Activated CD8-positive, alpha-beta memory T cell treated with anti-CD3 and anti-CD28 coated beads, Interleukin-2, amount 50 U/mL, for 24 hours (primary cell): ENCODE results near the gene TICAM1.
"Not testable (repeated sequence)": the region's sequence is repeated elsewhere in the genome, so short reads cannot be mapped to it uniquely, and the experiment has no call there.

Experiments used
- DNase-seq: peaks from one replicate; pipeline ENCODE4 v3.0.0-alpha.2; 2020; ENCODE audit errors: extremely low read depth

TICAM1 gene

GRCh38 chr19:4805140-4805539 is 26.4 kb downstream of the TICAM1 start:
- DNase-seq: not testable (repeated sequence)

- peak; percentile 37 for DNase-seq
These were observed 27.5 kb downstream of the TICAM1 start for GRCh38 chr19:4803736-4804695.

- DNase-seq: no peak
These were observed 28.8 kb downstream of the TICAM1 start for GRCh38 chr19:4802711-4803110.

- no peak for DNase-seq
These were observed 30.4 kb downstream of the TICAM1 start for GRCh38 chr19:4801085-4801619.

- DNase-seq: no peak
These were observed 30.9 kb downstream of the TICAM1 start for GRCh38 chr19:4800591-4801081.

GRCh38 chr19:4795400-4795799 is 36.1 kb downstream of the TICAM1 start:
- no peak for DNase-seq

- no peak for DNase-seq
These were observed 36.5 kb downstream of the TICAM1 start for GRCh38 chr19:4794971-4795370.

- DNase-seq: not testable (repeated sequence)
These were observed 38.2 kb downstream of the TICAM1 start for GRCh38 chr19:4793278-4793677.

GRCh38 chr19:4792866-4793195 is 38.7 kb downstream of the TICAM1 start:
- DNase-seq: not testable (repeated sequence)

- not testable (repeated sequence) for DNase-seq
These were observed 39.3 kb downstream of the TICAM1 start for GRCh38 chr19:4792019-4792865.

- peak; percentile 98 for DNase-seq
These were observed 40.1 kb downstream of the TICAM1 start, which contains the start of gene FEM1A for GRCh38 chr19:4791183-4792018. FEM1A (plus strand) TSS chr19:4791734; CDS start chr19:4791855, 121 bp downstream.

- DNase-seq: not testable (repeated sequence)
These were observed 45.0 kb downstream of the TICAM1 start for GRCh38 chr19:4786412-4787016.

GRCh38 chr19:4781801-4782200 is 49.7 kb downstream of the TICAM1 start:
- DNase-seq: no peak

GRCh38 chr19:4780860-4781259 is 50.7 kb downstream of the TICAM1 start:
- no peak for DNase-seq

GRCh38 chr19:4778124-4778523 is 53.4 kb downstream of the TICAM1 start:
- DNase-seq: not testable (repeated sequence)

- no peak for DNase-seq
These were observed 54.9 kb downstream of the TICAM1 start for GRCh38 chr19:4776436-4777211.

GRCh38 chr19:4775627-4776152 is 55.8 kb downstream of the TICAM1 start:
- DNase-seq: no peak

- DNase-seq: no peak
These were observed 57.4 kb downstream of the TICAM1 start for GRCh38 chr19:4774136-4774535.

- no peak for DNase-seq
These were observed 58.4 kb downstream of the TICAM1 start for GRCh38 chr19:4773047-4773640.
